Endothelial cell of umbilical vein (primary cell): ENCODE results near the gene TLR5. TPM values are rescaled to one million over a fixed set of nuclear protein-coding genes. Genes with fewer than 3 reads are reported as not detected.

ENCODE experiments used
- BruUV-seq: library from RNA; stranded (reverse); fragments of 400-500 nt; replicated peaks from 2 replicates; lab custom pipeline; 2021; lab: Mats Ljungman, UMichigan
- CTCF ChIA-PET: fragments of 300-600, 350-600 bp; sonication (Branson Sonifier 250); formaldehyde crosslinking; loops from one replicate; lab custom pipeline; 2021; ENCODE audit warnings: antibody characterized with exemption, inconsistent platforms; lab: Charles Lee
- POLR2A ChIA-PET: fragments of 300-600, 350-600 bp; sonication (Branson Sonifier 250); formaldehyde crosslinking; loops from one replicate; lab custom pipeline; 2021; ENCODE audit warnings: antibody characterized with exemption, inconsistent platforms; lab: Charles Lee
- DNase-seq: peaks from one replicate; pipeline ENCODE4 v3.0.0-alpha.2; 2011; ENCODE audit warnings: low read depth, low spot score
- FAIRE-seq: peaks from 2 replicates; lab custom pipeline; 2011; peaks lifted over from hg19 to GRCh38; lab: Jason Lieb, UNC
- H2AFZ ChIP-seq: 2 replicates; pipeline ENCODE4 v1.6.0; 2012; ENCODE audit warnings: low read depth, low read length, control low read depth, inconsistent platforms
- H3K27ac ChIP-seq: 2 replicates; pipeline ENCODE4 v1.5.1; 2011; ENCODE audit warnings: low read depth, mild to moderate bottlenecking, control low read depth, low read length, moderate library complexity; ENCODE audit not compliant: insufficient read depth
- H3K27me3 ChIP-seq, 2 experiments: 2 replicates each; pipeline versions ENCODE4 v1.6.0 to v1.6.1; 2011; ENCODE audit warnings: low read length in 2 of 2, mixed read lengths in 1 of 2; ENCODE audit not compliant: control insufficient read depth in 2 of 2, insufficient read depth in 2 of 2
- H3K36me3 ChIP-seq, 2 experiments: 2 replicates in 1 of 2; 3 replicates in 1 of 2; pipeline ENCODE4 v1.5.1; 2011; ENCODE audit warnings: low read length in 2 of 2, mild to moderate bottlenecking in 1 of 2, moderate library complexity in 1 of 2; ENCODE audit not compliant: control insufficient read depth in 2 of 2, insufficient read depth in 2 of 2; ENCODE audit errors: extremely low read depth in 1 of 2
- H3K4me1 ChIP-seq: 3 replicates; pipeline ENCODE4 v1.5.1; 2011; ENCODE audit warnings: mild to moderate bottlenecking, low read length; ENCODE audit not compliant: control insufficient read depth, insufficient read depth; ENCODE audit errors: extremely low read depth
- H3K4me2 ChIP-seq: 2 replicates; pipeline ENCODE4 v1.6.1; 2011; ENCODE audit warnings: low read length, control low read depth, mixed read lengths; ENCODE audit not compliant: insufficient read depth
- H3K4me3 ChIP-seq, 3 experiments: fragments of 200-600 bp in 1 of 3; sonication (generic), shearing (Covaris generic) in 1 of 3; replicated peaks in 1 of 3; 2 replicates each; pipeline ENCODE4 v1.5.1; 2011 to 2016; ENCODE audit warnings: control low read depth in 3 of 3, low read length in 3 of 3, mild to moderate bottlenecking in 2 of 3, inconsistent platforms in 1 of 3, low read depth in 1 of 3, moderate library complexity in 1 of 3; ENCODE audit not compliant: insufficient read depth in 1 of 3
- H3K79me2 ChIP-seq: 2 replicates; pipeline ENCODE4 v1.6.0; 2012; ENCODE audit warnings: low read length, inconsistent platforms; ENCODE audit not compliant: control insufficient read depth, insufficient read depth
- H3K9ac ChIP-seq: replicated peaks from 2 replicates; pipeline ENCODE3; 2011; ENCODE audit warnings: low read length, control low read depth; ENCODE audit not compliant: insufficient read depth; ENCODE audit errors: extremely low read depth
- H3K9me1 ChIP-seq: replicated peaks from 3 replicates; pipeline ENCODE4 v1.6.0; 2011; ENCODE audit warnings: mild to moderate bottlenecking, low read length; ENCODE audit not compliant: control insufficient read depth, insufficient read depth; ENCODE audit errors: extremely low read depth
- H3K9me3 ChIP-seq: replicated peaks from 2 replicates; pipeline ENCODE4 v1.5.1; 2012; ENCODE audit warnings: low read length, inconsistent platforms; ENCODE audit not compliant: control insufficient read depth, insufficient read depth
- H4K20me1 ChIP-seq: replicated peaks from 2 replicates; pipeline ENCODE3; 2011; ENCODE audit warnings: mild to moderate bottlenecking, low read length; ENCODE audit not compliant: control insufficient read depth, insufficient read depth; ENCODE audit errors: extremely low read depth
- EZH2 ChIP-seq: IDR thresholded peaks from 2 replicates; pipeline ENCODE4 v1.6.1; 2012; ENCODE audit warnings: borderline replicate concordance, low read depth, mild to moderate bottlenecking, moderate library complexity, low read length, inconsistent platforms; ENCODE audit not compliant: severe bottlenecking
- FOS ChIP-seq: IDR thresholded peaks from 2 replicates; pipeline ENCODE4 v1.6.1; 2011; ENCODE audit warnings: mild to moderate bottlenecking, low read length, moderate library complexity, borderline replicate concordance; ENCODE audit not compliant: insufficient read depth
- GATA2 ChIP-seq: IDR thresholded peaks from 2 replicates; pipeline ENCODE4 v1.7.0; 2011; ENCODE audit warnings: low read depth, mild to moderate bottlenecking, moderate library complexity, mixed read lengths, low read length; ENCODE audit not compliant: insufficient read length, insufficient read depth
- JUN ChIP-seq: IDR thresholded peaks from 2 replicates; pipeline ENCODE4 v1.6.1; 2011; ENCODE audit warnings: borderline replicate concordance, low read depth; ENCODE audit not compliant: insufficient read length, insufficient read depth
- MAX ChIP-seq: IDR thresholded peaks from 2 replicates; pipeline ENCODE4 v1.6.1; 2011; ENCODE audit not compliant: insufficient read depth, insufficient read length
- MYC ChIP-seq: IDR thresholded peaks from one replicate; pipeline ENCODE4 v1.6.1; 2011; ENCODE audit warnings: mild to moderate bottlenecking, low read depth, low read length
- POLR2A ChIP-seq: IDR thresholded peaks from 2 replicates; pipeline ENCODE4 v1.6.1; 2012; ENCODE audit warnings: low read depth, mild to moderate bottlenecking, control low read depth, low read length
- POLR2AphosphoS5 ChIP-seq: IDR thresholded peaks from 2 replicates; pipeline ENCODE4 v1.6.1; 2012; ENCODE audit warnings: low read depth, mild to moderate bottlenecking, control low read depth, low read length, moderate library complexity; ENCODE audit not compliant: insufficient read depth
- dilution Hi-C: fragments of 300-500 bp; cut with MboI; formaldehyde crosslinking; loops from one replicate; pipeline ENCODE4 v1.15.0; 2019; ENCODE audit warnings: low sequenced_read_pairs; ENCODE audit not compliant: extremely low pct_ligation_motif_present
- intact Hi-C: fragments of 100-400 bp; cut with micrococcal nuclease; formaldehyde crosslinking; loops from one replicate; pipeline ENCODE4 v1.10.0; 2022
- polyA plus RNA-seq, 4 experiments: library from polyadenylated mRNA; depleted of rRNA in 3 of 4; stranded (reverse) in 3 of 4; unstranded in 1 of 4; fragments of >200 nt; gene quantifications; 2 replicates each; pipeline versions ENCODE4 v1.2.1 to v1.2.3, GENCODE V29; 2011 to 2012; ENCODE audit warnings: missing spikeins in 1 of 4
- total RNA-seq: library from RNA; stranded (reverse); gene quantifications from 2 replicates; pipeline ENCODE4 v1.2.3, GENCODE V29; 2021
- TF ChIP-seq, protein P1 (sequence below), 2 donors: IDR thresholded peaks; 1 replicate in 1 of 2; 2 replicates in 1 of 2; pipeline ENCODE4 v1.5.1; 2011; ENCODE audit warnings: low read length in 2 of 2, mild to moderate bottlenecking in 2 of 2, moderate library complexity in 2 of 2, control low read depth in 1 of 2, inconsistent platforms in 1 of 2, low read depth in 1 of 2; ENCODE audit not compliant: insufficient read depth in 1 of 2; ENCODE audit errors: extremely low read depth in 1 of 2

The TLR5 gene
- total and polyA plus RNA-seq, 2 donors (not counting 3 experiments of a cell fraction or from before 2014, with no cell fraction given): 0.15 to 0.25 TPM

DNA sequence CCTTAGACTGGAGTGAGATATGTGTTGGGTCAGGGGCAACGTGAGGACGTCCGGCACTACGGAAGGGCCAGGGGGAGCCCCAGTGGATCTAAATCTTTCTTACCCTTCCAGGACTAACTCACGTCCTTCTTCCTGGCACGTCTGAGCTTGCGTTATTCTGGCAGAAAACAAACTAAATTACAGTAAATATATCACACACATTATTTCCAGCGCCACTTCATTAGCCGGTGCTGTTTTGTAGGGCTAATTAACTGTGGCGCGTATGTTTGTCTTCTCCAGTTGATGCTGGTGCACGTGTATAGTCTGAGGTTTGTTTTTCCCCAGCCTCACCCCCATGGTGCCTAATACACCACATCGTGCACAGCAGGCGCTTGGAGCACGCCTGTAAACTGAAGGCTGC, 59.2 kb downstream of the TLR5 start:
- H3K9me1 ChIP-seq: no peaks in the 10 kb centered on the region
- no peak overlapping the region for H3K4me3 ChIP-seq
- no peak for FAIRE-seq
- H3K27ac ChIP-seq: no peak overlapping the region
- no peaks in the 10 kb centered on the region for H3K9me3 ChIP-seq
- no peak overlapping the region for H3K4me2 ChIP-seq
- no peak overlapping the region for H2AFZ ChIP-seq
- intact Hi-C loops: loop anchor here (5.0 kb wide), 1 partner anchor 598 kb away; no protein-coding TSS in a partner anchor
- H3K9ac ChIP-seq: no peak overlapping the region
- dilution Hi-C loops: loop anchor here (25.0 kb wide), 1 partner anchor 297 kb away; no protein-coding TSS in a partner anchor
- TF ChIP-seq EZH2 (no peak), MAX (no peak), POLR2A (no peak), GATA2 (no peak), MYC (no peak), FOS (no peak), POLR2AphosphoS5 (no peak), JUN (no peak)
- TF ChIP-seq, protein P1, sequence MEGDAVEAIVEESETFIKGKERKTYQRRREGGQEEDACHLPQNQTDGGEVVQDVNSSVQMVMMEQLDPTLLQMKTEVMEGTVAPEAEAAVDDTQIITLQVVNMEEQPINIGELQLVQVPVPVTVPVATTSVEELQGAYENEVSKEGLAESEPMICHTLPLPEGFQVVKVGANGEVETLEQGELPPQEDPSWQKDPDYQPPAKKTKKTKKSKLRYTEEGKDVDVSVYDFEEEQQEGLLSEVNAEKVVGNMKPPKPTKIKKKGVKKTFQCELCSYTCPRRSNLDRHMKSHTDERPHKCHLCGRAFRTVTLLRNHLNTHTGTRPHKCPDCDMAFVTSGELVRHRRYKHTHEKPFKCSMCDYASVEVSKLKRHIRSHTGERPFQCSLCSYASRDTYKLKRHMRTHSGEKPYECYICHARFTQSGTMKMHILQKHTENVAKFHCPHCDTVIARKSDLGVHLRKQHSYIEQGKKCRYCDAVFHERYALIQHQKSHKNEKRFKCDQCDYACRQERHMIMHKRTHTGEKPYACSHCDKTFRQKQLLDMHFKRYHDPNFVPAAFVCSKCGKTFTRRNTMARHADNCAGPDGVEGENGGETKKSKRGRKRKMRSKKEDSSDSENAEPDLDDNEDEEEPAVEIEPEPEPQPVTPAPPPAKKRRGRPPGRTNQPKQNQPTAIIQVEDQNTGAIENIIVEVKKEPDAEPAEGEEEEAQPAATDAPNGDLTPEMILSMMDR (IDR thresholded peaks at IDR 0.05; ENCODE audit: extremely low read depth in 1 of 2, insufficient read depth in 1 of 2, low read depth in 1 of 2, low read length in 2 of 2): no peak
- H3K36me3 ChIP-seq: no peaks in the 10 kb centered on the region
- peaks cover 0 to 8% of the 10 kb centered on the region in 2 experiments for H3K27me3 ChIP-seq
- no peaks in the 10 kb centered on the region for H4K20me1 ChIP-seq
- no peaks in the 10 kb centered on the region for H3K4me1 ChIP-seq
- no TSS peak for BruUV-seq
- ChIA-PET POLR2A (no interaction called here), CTCF (interaction anchor here (4.2 to 11.3 kb wide), 2 partner anchors 40 to 289 kb away, joined by 59 to 351 read pairs; no protein-coding TSS in a partner anchor)
- DNase-seq: no peak
- H3K79me2 ChIP-seq: no peaks in the 10 kb centered on the region
